Lower leg skin (tissue), 4 donors: ENCODE measurements around the gene PIGV. TPM values are rescaled to one million over a fixed set of nuclear protein-coding genes. Genes with fewer than 3 reads are reported as not detected.

ENCODE experiments used
- DNase-seq, 2 donors: peaks; one replicate each; pipeline ENCODE4 v3.0.0-alpha.2; 2019; ENCODE audit warnings: low spot score in 2 of 2
- H3K4me3 ChIP-seq: fragments of 200-600 bp; sonication (generic); 2 replicates; pipeline ENCODE4 v1.5.1; 2017; ENCODE audit warnings: mild to moderate bottlenecking, low read depth; ENCODE audit not compliant: poor library complexity, severe bottlenecking
- POLR2A ChIP-seq, 2 donors: fragments of 450-650 bp; IDR thresholded peaks; one replicate each; pipeline ENCODE4 v1.6.1; 2016 to 2017; ENCODE audit warnings: antibody characterized with exemption in 2 of 2, mild to moderate bottlenecking in 1 of 2, moderate library complexity in 1 of 2
- whole genome bisulfite sequencing, 2 donors: methylation state at CpG; one replicate each; pipeline ENCODE4 v1.1.5; 2018; 5-methylcytosine and 5-hydroxymethylcytosine counted together
- intact Hi-C: fragments of 100-400 bp; cut with DNase I; formaldehyde crosslinking; loops from one replicate; pipeline ENCODE4 v1.15.0; 2023; ENCODE audit warnings: low total_unique reads
- total RNA-seq, 4 donors: library from RNA; depleted of rRNA; stranded (reverse); fragments of >200 nt; gene quantifications; one replicate each; pipeline ENCODE4 v1.1.0, GENCODE V29; 2016
- TF ChIP-seq, protein P1 (sequence below), 3 donors: fragments of 450-650 bp; IDR thresholded peaks; one replicate each; pipeline ENCODE4 v1.5.1; 2016; ENCODE audit warnings: antibody characterized with exemption in 3 of 3, mild to moderate bottlenecking in 3 of 3, moderate library complexity in 2 of 3

Gene PIGV
- total RNA-seq, 4 donors from 2014 or later: 18.2 to 39.3 (median 27.1) TPM

DNA sequence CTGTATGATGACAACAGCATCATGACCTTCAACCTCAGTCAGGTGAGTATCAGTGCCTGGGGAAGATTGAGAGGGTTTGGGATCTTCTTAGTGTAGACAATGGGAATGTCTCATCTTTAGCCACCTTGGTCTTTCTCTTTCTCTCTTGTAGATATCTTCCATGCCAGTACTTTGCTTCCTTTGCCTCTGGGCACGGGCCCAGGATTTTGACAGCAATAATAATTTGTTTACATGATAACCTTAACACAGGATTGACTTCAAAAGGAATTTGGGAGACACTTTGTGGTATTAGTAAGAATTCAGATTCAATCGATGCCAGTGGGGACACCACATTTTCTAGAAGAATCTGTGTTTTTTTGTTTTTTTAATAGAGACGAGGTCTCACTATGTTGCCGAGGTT is 12.1 kb upstream of the PIGV start:
- no peak overlapping the region for H3K4me3 ChIP-seq
- WGBS, 2 donors: 86 to 89% methylated on average over 4 of the region's 4 CpGs
- intact Hi-C loops: loop anchor here (10.0 kb wide), 1 partner anchor 51 kb away; no protein-coding TSS in a partner anchor
- no peak for DNase-seq
- TF ChIP-seq POLR2A (IDR thresholded peaks at IDR 0.05): no peak
- TF ChIP-seq, protein P1, sequence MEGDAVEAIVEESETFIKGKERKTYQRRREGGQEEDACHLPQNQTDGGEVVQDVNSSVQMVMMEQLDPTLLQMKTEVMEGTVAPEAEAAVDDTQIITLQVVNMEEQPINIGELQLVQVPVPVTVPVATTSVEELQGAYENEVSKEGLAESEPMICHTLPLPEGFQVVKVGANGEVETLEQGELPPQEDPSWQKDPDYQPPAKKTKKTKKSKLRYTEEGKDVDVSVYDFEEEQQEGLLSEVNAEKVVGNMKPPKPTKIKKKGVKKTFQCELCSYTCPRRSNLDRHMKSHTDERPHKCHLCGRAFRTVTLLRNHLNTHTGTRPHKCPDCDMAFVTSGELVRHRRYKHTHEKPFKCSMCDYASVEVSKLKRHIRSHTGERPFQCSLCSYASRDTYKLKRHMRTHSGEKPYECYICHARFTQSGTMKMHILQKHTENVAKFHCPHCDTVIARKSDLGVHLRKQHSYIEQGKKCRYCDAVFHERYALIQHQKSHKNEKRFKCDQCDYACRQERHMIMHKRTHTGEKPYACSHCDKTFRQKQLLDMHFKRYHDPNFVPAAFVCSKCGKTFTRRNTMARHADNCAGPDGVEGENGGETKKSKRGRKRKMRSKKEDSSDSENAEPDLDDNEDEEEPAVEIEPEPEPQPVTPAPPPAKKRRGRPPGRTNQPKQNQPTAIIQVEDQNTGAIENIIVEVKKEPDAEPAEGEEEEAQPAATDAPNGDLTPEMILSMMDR (IDR thresholded peaks at IDR 0.05): no peak

DNA sequence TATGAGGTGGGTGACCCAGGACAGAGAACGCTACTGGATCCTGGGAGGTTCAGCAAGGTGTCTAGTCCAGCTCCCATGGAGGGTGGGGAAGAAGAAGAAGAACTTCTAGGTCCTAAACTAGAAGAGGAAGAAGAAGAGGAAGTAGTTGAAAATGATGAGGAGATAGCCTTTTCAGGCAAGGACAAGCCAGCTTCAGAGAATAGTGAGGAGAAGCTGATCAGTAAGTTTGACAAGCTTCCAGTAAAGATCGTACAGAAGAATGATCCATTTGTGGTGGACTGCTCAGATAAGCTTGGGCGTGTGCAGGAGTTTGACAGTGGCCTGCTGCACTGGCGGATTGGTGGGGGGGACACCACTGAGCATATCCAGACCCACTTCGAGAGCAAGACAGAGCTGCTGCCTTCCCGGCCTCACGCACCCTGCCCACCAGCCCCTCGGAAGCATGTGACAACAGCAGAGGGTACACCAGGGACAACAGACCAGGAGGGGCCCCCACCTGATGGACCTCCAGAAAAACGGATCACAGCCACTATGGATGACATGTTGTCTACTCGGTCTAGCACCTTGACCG is 8.6 kb upstream of the PIGV start:
- intact Hi-C loops: loop anchor here (10.0 kb wide), 1 partner anchor 54 kb away; no protein-coding TSS in a partner anchor

DNA sequence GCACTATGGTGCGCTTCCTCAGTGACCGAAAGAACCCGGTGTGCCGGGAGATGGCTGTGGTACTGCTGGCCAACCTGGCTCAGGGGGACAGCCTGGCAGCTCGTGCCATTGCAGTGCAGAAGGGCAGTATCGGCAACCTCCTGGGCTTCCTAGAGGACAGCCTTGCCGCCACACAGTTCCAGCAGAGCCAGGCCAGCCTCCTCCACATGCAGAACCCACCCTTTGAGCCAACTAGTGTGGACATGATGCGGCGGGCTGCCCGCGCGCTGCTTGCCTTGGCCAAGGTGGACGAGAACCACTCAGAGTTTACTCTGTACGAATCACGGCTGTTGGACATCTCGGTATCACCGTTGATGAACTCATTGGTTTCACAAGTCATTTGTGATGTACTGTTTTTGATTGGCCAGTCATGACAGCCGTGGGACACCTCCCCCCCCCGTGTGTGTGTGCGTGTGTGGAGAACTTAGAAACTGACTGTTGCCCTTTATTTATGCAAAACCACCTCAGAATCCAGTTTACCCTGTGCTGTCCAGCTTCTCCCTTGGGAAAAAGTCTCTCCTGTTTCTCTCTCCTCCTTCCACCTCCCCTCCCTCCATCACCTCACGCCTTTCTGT is 7.3 kb upstream of the PIGV start:
- DNase-seq: no peak
- TF ChIP-seq, protein P1 (IDR thresholded peaks at IDR 0.05): no peak
- TF ChIP-seq POLR2A (IDR thresholded peaks at IDR 0.05): no peak
- intact Hi-C loops: loop anchor here (10.0 kb wide), 1 partner anchor 86 kb away; the partner anchor contains the start of gene ARID1A
- 90 to 91% methylated on average over 19 to 21 of the region's 21 CpGs for WGBS, 2 donors
- H3K4me3 ChIP-seq: no peak overlapping the region

More for the DNA sequence above, 8.6 kb upstream of the PIGV start:
- DNase-seq: no peak
- TF ChIP-seq, protein P1 (IDR thresholded peaks at IDR 0.05): no peak
- no peak for TF ChIP-seq POLR2A (IDR thresholded peaks at IDR 0.05)
- 75 to 76% methylated on average over 8 to 9 of the region's 11 CpGs for WGBS, 2 donors
- no peak overlapping the region for H3K4me3 ChIP-seq

DNA sequence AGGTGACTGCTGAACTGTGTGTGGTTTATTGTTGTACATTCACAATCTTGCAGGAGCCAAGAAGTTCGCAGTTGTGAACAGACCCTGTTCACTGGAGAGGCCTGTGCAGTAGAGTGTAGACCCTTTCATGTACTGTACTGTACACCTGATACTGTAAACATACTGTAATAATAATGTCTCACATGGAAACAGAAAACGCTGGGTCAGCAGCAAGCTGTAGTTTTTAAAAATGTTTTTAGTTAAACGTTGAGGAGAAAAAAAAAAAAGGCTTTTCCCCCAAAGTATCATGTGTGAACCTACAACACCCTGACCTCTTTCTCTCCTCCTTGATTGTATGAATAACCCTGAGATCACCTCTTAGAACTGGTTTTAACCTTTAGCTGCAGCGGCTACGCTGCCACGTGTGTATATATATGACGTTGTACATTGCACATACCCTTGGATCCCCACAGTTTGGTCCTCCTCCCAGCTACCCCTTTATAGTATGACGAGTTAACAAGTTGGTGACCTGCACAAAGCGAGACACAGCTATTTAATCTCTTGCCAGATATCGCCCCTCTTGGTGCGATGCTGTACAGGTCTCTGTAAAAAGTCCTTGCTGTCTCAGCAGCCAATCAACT is 6.4 kb upstream of the PIGV start:
- no peak overlapping the region for H3K4me3 ChIP-seq
- TF ChIP-seq, protein P1 (IDR thresholded peaks at IDR 0.05): no peak
- no peak for TF ChIP-seq POLR2A (IDR thresholded peaks at IDR 0.05)
- intact Hi-C loops: loop anchor here (10.0 kb wide), 1 partner anchor 87 kb away; the partner anchor contains the start of gene ARID1A
- 79 to 80% methylated on average over 11 of the region's 11 CpGs for WGBS, 2 donors
- no peak for DNase-seq

DNA sequence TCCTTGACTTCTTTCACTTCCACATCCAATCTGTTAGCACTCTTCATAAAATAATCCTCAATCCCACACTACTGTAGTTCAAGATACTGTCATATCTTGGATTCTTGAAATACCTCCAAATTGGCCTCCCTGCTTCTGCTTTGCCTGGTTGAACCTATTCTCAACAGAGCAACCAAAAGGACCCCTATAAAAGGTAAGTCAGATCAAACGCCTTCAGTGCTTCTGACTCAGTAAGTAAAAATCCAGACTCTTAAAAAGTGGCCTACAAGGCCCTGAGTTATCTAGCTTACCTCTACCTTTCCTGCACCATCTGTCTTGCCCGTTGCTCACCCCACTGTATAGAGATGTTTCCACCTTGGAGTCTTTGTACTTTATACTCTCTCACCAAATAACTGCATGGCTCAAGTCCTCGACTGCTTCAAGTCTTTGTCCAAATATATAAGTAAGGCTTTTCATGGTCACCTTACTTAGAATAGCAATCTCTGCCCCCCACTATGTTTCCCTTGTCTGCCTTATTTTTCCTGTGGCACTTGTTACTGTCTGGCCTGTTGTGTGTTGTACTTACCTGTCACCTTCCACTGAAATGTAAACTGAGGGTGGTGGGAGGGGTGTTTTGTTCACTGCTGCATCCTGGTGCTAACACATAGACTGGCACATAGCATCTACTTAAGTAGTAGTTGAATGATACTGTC is 5.1 kb upstream of the PIGV start:
- no peak overlapping the region for H3K4me3 ChIP-seq
- TF ChIP-seq, protein P1 (IDR thresholded peaks at IDR 0.05): no peak
- no peak for TF ChIP-seq POLR2A (IDR thresholded peaks at IDR 0.05)
- intact Hi-C loops: loop anchor here (10.0 kb wide), 1 partner anchor 88 kb away; the partner anchor contains the start of gene ARID1A
- WGBS, 2 donors: 79 to 80% methylated on average over 3 of the region's 3 CpGs
- no peak for DNase-seq
